GM19099 (cell line): ENCODE measurements around the gene ZNF296.
A peak's percentile ranks its signal among the peaks of the same experiment; 100 is the strongest.

Experiments
- POLR2A ChIP-seq: IDR thresholded peaks from 3 replicates; pipeline ENCODE4 v1.6.1; 2011; ENCODE audit warnings: low read depth; ENCODE audit not compliant: insufficient read length; ENCODE audit errors: extremely low read depth

The ZNF296 gene

DNA sequence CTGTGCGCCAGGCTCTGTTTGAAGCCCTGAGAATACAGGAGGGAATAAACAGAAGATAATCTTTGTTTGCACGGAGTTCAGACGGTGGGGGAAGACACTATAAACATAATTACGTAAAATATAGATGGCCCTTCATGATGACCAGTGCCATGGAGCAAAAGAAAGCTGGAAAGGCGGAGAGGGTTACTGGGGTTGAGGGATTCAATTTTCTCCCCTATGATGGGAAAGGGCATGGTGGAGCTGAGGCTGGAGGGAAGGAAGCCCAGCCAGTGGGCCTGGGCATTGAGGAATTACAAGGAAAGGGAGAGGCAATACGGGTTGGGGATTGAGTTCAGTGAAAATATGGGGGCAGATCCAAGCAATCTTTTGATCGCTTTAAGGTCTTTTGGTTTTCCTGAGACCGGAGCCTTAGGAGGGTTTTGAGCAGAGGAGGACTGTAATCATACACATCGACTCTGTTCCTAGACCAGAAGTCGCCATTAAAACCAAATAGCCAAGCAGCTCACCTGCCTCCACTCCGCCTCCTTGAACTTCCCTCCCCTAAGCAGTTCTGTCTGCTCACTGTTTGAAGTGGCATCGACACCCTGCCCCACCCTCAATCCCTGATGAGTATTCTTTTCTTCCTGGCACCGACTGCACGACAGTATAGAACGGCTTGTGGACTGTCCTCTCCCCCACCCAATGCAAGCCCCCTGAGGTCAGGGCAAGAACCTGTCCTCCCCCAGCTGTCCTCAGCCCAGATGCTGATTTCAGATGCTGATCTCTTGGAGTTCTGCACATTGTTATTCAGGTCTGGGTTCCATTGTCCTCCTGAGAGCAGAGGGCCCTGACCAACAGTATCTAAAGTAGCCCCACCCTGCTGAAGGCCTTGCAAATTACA is 813 bp upstream of the ZNF296 start:
- TF ChIP-seq POLR2A: no peak

- TF ChIP-seq POLR2A: peak; percentile 72
Measured at GRCh38 chr19:45075301-45076028, 813 bp downstream of the ZNF296 start.

GRCh38 chr19:45074744-45075300 is 1.5 kb downstream of the ZNF296 start:
- TF ChIP-seq POLR2A: no peak

DNA sequence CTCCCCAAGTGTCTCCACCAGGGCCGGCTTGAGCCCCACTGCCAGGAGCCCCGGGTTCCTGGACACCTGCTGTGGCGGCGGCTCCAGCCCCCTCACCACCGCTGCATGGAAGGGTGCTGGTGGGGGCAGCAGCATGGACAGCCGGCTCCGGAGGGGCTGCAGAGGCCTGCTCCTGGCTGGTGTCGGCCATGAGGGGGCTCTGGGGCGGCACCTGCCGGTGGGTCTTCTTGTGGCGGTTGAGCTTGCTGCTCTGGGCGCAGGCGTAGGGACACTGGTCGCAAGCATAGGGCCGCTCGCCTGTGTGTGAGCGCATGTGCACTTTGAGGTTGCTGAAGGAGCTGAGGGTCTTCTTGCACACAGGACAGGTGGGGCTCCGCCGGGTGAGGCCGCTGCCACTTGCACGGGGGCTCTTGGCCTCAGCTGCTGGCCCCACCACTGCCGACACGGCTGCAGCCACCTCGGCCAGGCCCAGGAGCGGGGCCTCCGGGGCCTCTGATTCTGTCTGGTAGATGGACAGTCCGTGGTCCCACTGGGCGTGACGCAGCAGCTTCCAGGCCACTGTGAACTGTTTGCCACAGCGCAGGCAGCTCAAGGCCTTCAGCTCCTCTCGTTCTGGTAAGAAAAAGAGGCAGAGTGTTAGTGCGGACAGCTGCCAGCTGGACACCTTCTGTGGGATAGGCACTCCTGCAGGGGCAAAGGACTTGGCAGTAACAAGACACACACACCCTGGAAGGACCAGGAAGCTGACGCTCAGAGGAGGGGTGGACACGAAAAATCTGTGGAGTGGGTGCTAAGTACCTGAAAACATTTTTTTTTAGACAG is 4.1 kb downstream of the ZNF296 start:
- TF ChIP-seq POLR2A: no peak

- TF ChIP-seq POLR2A: no peak
Measured at GRCh38 chr19:45071545-45071938, 4.7 kb downstream of the ZNF296 start.

- TF ChIP-seq POLR2A: no peak
Measured at GRCh38 chr19:45070861-45071544, 5.3 kb downstream of the ZNF296 start.

- peak; percentile 28 for TF ChIP-seq POLR2A
Measured at GRCh38 chr19:45070214-45070613, 6.1 kb downstream of the ZNF296 start.

- TF ChIP-seq POLR2A: no peak
Measured at GRCh38 chr19:45069056-45069455, 7.2 kb downstream of the ZNF296 start.

DNA sequence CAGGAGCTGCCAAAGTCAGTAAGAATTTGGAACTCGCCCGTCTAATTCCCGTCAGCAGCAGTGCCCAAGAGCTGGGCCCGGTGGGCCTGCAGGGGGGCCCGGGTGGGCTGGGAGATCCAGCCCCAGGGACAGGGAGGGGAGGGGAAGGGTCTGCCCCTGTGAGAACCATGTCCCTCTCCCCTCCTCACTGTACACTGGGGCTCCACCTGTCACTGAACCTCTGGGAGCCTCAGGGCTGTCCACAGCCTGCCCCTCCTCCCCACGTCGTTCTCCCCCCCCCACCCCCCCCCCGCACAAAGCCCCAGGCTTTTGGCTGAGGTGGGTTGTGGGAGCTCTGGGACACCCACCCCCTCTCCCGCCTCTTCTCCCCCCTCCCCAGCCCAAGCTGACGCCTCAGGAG is 8.2 kb downstream of the ZNF296 start:
- TF ChIP-seq POLR2A: no peak

DNA sequence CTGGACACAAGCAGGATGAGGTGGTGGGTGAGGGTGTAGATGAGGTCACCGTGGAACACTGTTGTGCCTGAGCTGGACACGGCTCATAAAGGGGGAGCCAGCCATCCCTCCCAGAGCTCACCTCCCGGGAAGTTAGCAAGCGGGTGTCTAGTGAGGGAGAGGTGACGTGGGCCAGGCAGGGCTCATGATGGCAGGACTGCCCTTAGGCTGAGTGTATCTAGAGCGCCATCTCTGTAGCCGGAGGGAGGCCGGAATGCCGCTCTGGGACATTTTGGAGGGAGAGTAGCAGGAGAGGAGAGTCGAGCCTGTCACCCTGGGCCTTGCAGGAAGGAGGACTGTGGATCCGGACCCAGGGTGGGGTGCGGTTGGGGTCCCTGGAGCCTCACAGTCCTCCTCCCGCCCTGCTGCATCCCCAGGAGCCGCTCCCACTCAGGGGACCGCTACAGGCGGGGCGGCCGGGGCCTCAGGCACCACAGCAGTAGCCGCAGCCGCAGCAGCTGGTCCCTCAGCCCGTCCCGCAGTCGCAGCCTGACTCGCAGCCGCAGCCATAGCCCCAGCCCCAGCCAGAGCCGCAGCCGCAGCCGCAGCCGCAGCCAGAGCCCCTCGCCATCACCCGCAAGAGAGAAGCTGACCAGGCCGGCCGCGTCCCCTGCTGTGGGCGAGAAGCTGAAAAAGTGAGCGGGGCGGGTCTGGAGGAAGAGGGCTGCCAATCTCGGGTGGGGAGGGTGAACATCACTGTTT is 9.2 kb downstream of the ZNF296 start:
- no peak for TF ChIP-seq POLR2A

DNA sequence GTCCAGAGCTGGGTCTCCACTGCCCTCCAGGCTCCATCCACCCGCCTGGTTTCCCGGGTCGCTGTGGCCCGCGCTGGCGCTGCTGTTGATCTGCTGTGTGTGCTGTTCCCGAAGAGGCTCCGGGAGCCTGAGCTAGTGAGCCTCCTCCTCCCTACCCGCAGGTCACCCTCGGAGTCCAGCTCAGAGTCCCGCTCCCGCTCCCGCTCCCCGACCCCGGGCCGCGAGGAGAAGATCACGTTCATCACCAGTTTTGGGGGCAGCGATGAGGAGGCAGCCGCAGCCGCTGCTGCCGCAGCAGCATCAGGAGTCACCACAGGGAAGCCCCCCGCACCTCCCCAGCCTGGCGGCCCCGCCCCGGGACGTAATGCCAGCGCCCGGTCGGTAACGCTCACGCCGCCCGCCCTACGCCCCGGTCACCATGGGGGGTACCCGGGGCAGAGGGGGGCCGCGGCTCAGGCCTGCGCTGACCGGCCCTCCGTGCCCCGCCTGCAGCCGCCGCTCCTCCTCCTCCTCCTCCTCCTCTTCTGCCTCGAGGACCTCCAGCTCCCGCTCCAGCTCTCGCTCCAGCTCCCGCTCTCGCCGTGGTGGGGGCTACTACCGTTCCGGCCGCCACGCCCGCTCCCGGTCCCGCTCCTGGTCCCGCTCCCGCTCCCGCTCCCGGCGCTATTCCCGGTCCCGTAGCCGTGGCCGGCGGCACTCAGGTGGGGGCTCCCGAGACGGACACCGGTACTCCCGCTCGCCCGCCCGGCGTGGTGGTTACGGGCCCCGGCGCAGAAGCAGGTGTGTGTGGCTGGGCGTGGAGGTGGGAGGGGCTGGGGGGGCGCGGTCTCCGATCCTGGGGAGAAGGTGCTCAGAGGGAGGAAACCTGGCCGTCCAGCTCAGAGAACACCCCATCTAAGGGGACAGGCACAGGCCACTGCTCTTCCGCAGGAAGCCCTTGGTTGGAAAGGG is 12.2 kb downstream of the ZNF296 start:
- no peak for TF ChIP-seq POLR2A

DNA sequence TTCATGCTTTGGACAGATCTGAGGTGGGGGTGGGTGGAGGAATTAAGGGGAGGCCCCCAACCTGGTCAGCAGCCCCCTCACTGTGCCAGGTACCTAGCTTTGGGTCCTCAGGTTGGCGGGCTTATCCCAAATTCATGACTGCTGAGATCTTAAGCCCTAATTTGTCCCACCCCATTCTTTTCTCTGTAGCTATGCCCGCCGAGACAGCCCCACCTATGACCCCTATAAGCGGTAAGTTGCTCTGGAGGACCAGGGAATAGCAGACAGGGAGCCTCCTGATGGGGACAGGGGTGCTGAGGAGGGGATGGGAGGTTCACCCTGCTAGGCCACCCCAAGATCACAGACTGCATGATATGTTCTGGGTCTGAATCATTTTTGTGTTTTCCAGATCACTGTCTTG is 14.3 kb downstream of the ZNF296 start:
- TF ChIP-seq POLR2A: no peak
